HepG2 (cell line): Measurements from ENCODE around the gene GRIK4. TPM values are rescaled to one million over a fixed set of nuclear protein-coding genes. Genes with fewer than 3 reads are reported as not detected.
A peak's percentile ranks its signal among the peaks of the same experiment; 100 is the strongest.

Experiments used
- BRCA1 ChIP-seq: sonication (generic); formaldehyde crosslinking; IDR thresholded peaks from 2 replicates; pipeline ENCODE4 v1.4.0; 2020; ENCODE audit warnings: missing genetic modification reagents
- CBX1 ChIP-seq: IDR thresholded peaks from one replicate; pipeline ENCODE4 v1.6.1; 2016; ENCODE audit warnings: antibody characterized with exemption, low read depth
- EP300 ChIP-seq, 3 experiments: sonication (generic) in 1 of 3; formaldehyde crosslinking in 1 of 3; IDR thresholded peaks; 2 replicates each; pipeline versions ENCODE4 v1.5.1 to v1.6.1; 2011 to 2020; ENCODE audit warnings: low read depth in 2 of 3, low read length in 2 of 3, borderline replicate concordance in 1 of 3, improper control_type of control experiment in 1 of 3, mild to moderate bottlenecking in 1 of 3, missing genetic modification reagents in 1 of 3, moderate library complexity in 1 of 3
- GATA4 ChIP-seq: sonication (generic); IDR thresholded peaks from 2 replicates; pipeline ENCODE4 v1.6.1; 2016; ENCODE audit warnings: antibody characterized with exemption, low read depth, borderline replicate concordance
- NCOA5 ChIP-seq: sonication (generic); formaldehyde crosslinking; IDR thresholded peaks from 2 replicates; pipeline ENCODE4 v1.4.0; 2020; ENCODE audit warnings: missing genetic modification reagents
- RBFOX2 ChIP-seq: fragments of 200-400 bp; formaldehyde crosslinking; IDR thresholded peaks from 2 replicates; pipeline ENCODE4 v1.6.1; 2017; ENCODE audit warnings: low read depth, mild to moderate bottlenecking, low read length
- SOX6 ChIP-seq, 2 experiments: fragments of 450-650 bp in 1 of 2; sonication (generic) in 1 of 2; formaldehyde crosslinking in 1 of 2; IDR thresholded peaks; 2 replicates each; pipeline versions ENCODE4 v1.4.0 to v1.6.1; 2017 to 2020; ENCODE audit warnings: antibody characterized with exemption in 1 of 2, mild to moderate bottlenecking in 1 of 2, missing genetic modification reagents in 1 of 2
- ZBTB1 ChIP-seq: sonication (generic); formaldehyde crosslinking; IDR thresholded peaks from 2 replicates; pipeline ENCODE4 v1.4.0; 2020; ENCODE audit warnings: missing genetic modification reagents, borderline replicate concordance
- ZNF207 ChIP-seq: fragments of 450-650 bp; IDR thresholded peaks from 2 replicates; pipeline ENCODE4 v1.6.1; 2016; ENCODE audit warnings: antibody characterized with exemption, borderline replicate concordance
- ZNF484 ChIP-seq: sonication (generic); formaldehyde crosslinking; IDR thresholded peaks from 2 replicates; pipeline ENCODE4 v1.5.1; 2020; ENCODE audit warnings: mild to moderate bottlenecking, low read depth, missing genetic modification reagents, borderline replicate concordance
- polyA plus RNA-seq, 8 experiments: library from polyadenylated mRNA; depleted of rRNA in 3 of 8; stranded (reverse) in 7 of 8; unstranded in 1 of 8; fragments of >200 nt; fragmentation: Illumina TruSeq in 4 of 8; extraction: Trizol in 4 of 8; gene quantifications; 2 replicates each; pipeline versions ENCODE4 v1.2.1 to v1.2.3, GENCODE V29; 2011 to 2016; ENCODE audit warnings: low read depth in 4 of 8, missing spikeins in 1 of 8, mixed read lengths in 1 of 8; ENCODE audit not compliant: insufficient read depth in 1 of 8
- total RNA-seq, 5 experiments: library from RNA; depleted of rRNA; stranded (reverse); fragments of >200 nt; fragmentation: Illumina TruSeq; extraction: Trizol; gene quantifications; 2 replicates each; pipeline ENCODE4 v1.2.3, GENCODE V29; 2016; ENCODE audit warnings: low read depth in 1 of 5
- TF ChIP-seq, protein P1 (sequence below): sonication (generic); formaldehyde crosslinking; IDR thresholded peaks from 2 replicates; pipeline ENCODE4 v1.5.1; 2020; ENCODE audit warnings: mild to moderate bottlenecking, missing genetic modification reagents, borderline replicate concordance
- TF ChIP-seq, protein P2 (sequence below): sonication (generic); formaldehyde crosslinking; IDR thresholded peaks from 2 replicates; pipeline ENCODE4 v1.8.1; 2023; ENCODE audit warnings: mild to moderate bottlenecking, moderate library complexity, missing genetic modification reagents
- TF ChIP-seq, protein P3 (sequence below): sonication (generic); formaldehyde crosslinking; IDR thresholded peaks from 2 replicates; pipeline ENCODE4 v1.4.0; 2020; ENCODE audit warnings: missing genetic modification reagents
- TF ChIP-seq, protein P4 (sequence below): sonication (generic); formaldehyde crosslinking; IDR thresholded peaks from 2 replicates; pipeline ENCODE4 v1.4.0; 2020; ENCODE audit warnings: missing genetic modification reagents

GRIK4 gene
- total and polyA plus RNA-seq, 2 of the 13 experiments (the other 11 are each of a cell fraction or from before 2014, with no cell fraction given), result 0.04 to 0.07 TPM

DNA sequence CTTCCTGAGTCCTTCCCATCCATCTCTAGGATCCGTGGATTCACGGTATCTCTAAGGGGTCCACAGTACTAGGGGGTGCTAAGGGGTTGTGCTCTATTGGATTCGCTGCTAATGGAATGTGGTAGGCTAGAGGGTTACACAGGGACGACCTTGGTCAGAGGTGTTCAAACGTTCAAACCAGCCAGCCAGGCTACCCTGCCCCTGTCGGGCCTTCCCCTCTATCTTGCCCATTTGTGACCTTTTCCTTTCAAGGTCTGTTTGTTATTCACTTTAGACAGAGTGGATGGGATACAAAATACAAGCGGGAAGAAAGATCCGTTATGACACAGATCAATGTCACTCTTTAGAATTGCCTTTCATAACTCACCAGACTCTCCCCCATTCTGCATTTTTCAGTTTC is 306.5 kb downstream of the GRIK4 start (continued):
- TF ChIP-seq, protein P1, sequence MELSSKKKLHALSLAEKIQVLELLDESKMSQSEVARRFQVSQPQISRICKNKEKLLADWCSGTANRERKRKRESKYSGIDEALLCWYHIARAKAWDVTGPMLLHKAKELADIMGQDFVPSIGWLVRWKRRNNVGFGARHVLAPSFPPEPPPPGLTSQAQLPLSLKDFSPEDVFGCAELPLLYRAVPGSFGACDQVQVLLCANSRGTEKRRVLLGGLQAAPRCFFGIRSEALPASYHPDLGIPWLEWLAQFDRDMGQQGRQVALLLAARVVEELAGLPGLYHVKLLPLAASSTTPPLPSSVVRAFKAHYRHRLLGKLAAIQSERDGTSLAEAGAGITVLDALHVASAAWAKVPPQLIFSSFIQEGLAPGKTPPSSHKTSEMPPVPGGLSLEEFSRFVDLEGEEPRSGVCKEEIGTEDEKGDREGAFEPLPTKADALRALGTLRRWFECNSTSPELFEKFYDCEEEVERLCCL (CRISPR knock-in tag), result no peak
- TF ChIP-seq EP300 (IDR thresholded peaks at IDR 0.05; ENCODE audit: low read depth in 2 of 2, low read length in 2 of 2) (peak in 1 of 2 experiments; percentile 87; a peak in 2 of 4 replicates), EP300 (CRISPR knock-in tag; IDR thresholded peaks at IDR 0.05; ENCODE audit: borderline replicate concordance) (no peak), ZNF207 (no peak), ZBTB1 (CRISPR knock-in tag) (no peak), BRCA1 (CRISPR knock-in tag) (no peak), SOX6 (IDR thresholded peaks at IDR 0.05) (no peak), SOX6 (CRISPR knock-in tag; IDR thresholded peaks at IDR 0.05) (peak; percentile 74), NCOA5 (CRISPR knock-in tag) (peak; percentile 20; the same call in 1 of the 2 replicates), GATA4 (no peak), CBX1 (no peak), ZNF484 (CRISPR knock-in tag) (no peak), RBFOX2 (no peak)
- TF ChIP-seq, protein P2, sequence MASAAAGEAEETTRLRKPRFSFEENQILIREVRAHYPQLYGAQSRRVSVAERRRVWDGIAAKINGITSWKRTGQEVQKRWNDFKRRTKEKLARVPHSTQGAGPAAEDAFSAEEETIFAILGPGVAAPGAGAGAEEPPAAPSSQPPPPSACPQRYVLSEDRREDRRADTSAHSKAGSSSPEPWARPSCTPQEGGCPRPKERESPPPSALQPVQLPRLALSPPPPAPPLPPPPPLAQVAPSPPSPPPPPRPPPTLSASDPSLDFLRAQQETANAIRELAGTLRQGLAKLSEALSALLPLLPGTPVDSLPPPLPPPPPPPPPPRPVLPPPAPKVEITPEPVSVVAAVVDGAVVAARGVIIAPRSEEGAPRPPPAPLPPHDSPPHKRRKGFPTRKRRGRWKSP (CRISPR knock-in tag), result no peak
- TF ChIP-seq, protein P3, sequence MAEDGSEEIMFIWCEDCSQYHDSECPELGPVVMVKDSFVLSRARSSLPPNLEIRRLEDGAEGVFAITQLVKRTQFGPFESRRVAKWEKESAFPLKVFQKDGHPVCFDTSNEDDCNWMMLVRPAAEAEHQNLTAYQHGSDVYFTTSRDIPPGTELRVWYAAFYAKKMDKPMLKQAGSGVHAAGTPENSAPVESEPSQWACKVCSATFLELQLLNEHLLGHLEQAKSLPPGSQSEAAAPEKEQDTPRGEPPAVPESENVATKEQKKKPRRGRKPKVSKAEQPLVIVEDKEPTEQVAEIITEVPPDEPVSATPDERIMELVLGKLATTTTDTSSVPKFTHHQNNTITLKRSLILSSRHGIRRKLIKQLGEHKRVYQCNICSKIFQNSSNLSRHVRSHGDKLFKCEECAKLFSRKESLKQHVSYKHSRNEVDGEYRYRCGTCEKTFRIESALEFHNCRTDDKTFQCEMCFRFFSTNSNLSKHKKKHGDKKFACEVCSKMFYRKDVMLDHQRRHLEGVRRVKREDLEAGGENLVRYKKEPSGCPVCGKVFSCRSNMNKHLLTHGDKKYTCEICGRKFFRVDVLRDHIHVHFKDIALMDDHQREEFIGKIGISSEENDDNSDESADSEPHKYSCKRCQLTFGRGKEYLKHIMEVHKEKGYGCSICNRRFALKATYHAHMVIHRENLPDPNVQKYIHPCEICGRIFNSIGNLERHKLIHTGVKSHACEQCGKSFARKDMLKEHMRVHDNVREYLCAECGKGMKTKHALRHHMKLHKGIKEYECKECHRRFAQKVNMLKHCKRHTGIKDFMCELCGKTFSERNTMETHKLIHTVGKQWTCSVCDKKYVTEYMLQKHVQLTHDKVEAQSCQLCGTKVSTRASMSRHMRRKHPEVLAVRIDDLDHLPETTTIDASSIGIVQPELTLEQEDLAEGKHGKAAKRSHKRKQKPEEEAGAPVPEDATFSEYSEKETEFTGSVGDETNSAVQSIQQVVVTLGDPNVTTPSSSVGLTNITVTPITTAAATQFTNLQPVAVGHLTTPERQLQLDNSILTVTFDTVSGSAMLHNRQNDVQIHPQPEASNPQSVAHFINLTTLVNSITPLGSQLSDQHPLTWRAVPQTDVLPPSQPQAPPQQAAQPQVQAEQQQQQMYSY (CRISPR knock-in tag), result no peak
- TF ChIP-seq, protein P4, sequence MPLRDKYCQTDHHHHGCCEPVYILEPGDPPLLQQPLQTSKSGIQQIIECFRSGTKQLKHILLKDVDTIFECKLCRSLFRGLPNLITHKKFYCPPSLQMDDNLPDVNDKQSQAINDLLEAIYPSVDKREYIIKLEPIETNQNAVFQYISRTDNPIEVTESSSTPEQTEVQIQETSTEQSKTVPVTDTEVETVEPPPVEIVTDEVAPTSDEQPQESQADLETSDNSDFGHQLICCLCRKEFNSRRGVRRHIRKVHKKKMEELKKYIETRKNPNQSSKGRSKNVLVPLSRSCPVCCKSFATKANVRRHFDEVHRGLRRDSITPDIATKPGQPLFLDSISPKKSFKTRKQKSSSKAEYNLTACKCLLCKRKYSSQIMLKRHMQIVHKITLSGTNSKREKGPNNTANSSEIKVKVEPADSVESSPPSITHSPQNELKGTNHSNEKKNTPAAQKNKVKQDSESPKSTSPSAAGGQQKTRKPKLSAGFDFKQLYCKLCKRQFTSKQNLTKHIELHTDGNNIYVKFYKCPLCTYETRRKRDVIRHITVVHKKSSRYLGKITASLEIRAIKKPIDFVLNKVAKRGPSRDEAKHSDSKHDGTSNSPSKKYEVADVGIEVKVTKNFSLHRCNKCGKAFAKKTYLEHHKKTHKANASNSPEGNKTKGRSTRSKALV (CRISPR knock-in tag), result 0 out of 2 replicates have a peak, but pooled peaks have one; percentile 29
